ENCODE data around the gene BSCL2. TPM values are rescaled to one million over a fixed set of nuclear protein-coding genes. Genes with fewer than 3 reads are reported as not detected.

BSCL2 gene
- total and polyA plus RNA-seq, 2 of the 13 experiments (the other 11 are each of a cell fraction or from before 2014, with no cell fraction given), result 19.5 to 21.1 TPM

DNA sequence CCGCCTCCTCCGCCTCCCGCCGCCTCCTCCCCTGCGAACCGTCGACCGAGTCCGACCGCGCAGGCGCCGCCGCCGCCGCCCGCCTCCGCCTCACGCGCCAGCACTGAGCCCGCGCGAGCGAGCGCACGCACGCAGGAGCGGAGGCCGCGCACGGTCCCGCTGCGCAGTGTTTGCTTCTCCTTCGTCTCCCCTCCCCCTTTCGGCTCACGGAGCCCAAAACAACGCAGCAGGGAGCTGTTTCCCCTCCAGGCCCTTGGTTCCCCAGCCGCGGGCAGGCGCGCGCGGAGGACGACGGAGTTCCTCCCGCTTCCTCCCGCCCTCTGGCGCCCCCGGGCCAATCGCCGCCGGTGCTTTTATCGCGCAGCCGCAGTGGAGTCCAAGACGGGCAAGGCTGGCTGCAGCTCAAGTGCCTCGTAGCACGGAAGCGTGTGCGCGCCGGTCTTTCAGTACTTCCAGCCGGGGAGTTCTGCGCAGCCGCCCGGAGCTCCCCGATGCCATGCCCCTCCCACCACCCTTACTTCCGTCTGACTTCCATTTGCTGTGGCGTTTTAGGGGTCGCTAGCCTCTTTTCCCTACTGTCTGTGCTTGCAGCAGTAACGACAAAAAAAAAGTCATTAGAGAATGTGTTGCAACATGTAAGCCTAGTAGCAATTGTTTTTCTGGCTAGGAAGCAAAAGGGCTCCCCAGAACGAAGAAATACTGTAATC, 20.1 kb upstream of the BSCL2 start, which contains the start of gene HNRNPUL2 (continued):
- TF ChIP-seq NAIF1 (CRISPR knock-in tag; IDR thresholded peaks at IDR 0.05; ENCODE audit: borderline replicate concordance) (no peak), ELF1 (CRISPR knock-in tag; IDR thresholded peaks at IDR 0.05) (peak; percentile 87), MTA3 (CRISPR knock-in tag; IDR thresholded peaks at IDR 0.05) (no peak), SATB2 (CRISPR knock-in tag; IDR thresholded peaks at IDR 0.05) (peak; percentile 71; the same call in 1 of the 2 replicates), ZKSCAN1 (IDR thresholded peaks at IDR 0.05; ENCODE audit: low read length) (no peak), ZNF263 (CRISPR knock-in tag; IDR thresholded peaks at IDR 0.05) (no peak; the same call in none of the 2 replicates), ATM (IDR thresholded peaks at IDR 0.05; ENCODE audit: borderline replicate concordance) (no peak), U2AF1 (optimal IDR thresholded peaks at IDR 0.05; ENCODE audit: low read depth, low read length) (no peak), SYNCRIP (IDR thresholded peaks at IDR 0.05; ENCODE audit: insufficient read depth, low read depth, low read length) (no peak), STAG1 (CRISPR knock-in tag; IDR thresholded peaks at IDR 0.05) (no peak), ZNF121 (CRISPR knock-in tag; IDR thresholded peaks at IDR 0.05) (0 out of 2 replicates have a peak, but pooled peaks have one; percentile 54), NR2C2 (CRISPR knock-in tag; IDR thresholded peaks at IDR 0.05; ENCODE audit: borderline replicate concordance) (peak; percentile 70), ZNF34 (CRISPR knock-in tag; IDR thresholded peaks at IDR 0.05; ENCODE audit: borderline replicate concordance) (peak; percentile 72; the same call in 1 of the 2 replicates), HDAC6 (IDR thresholded peaks at IDR 0.05; ENCODE audit: low read depth, low read length) (no peak), ZNF777 (CRISPR knock-in tag; IDR thresholded peaks at IDR 0.05) (peak; percentile 60; the same call in 1 of the 2 replicates), ZNF451 (CRISPR knock-in tag; IDR thresholded peaks at IDR 0.05) (peak; percentile 96; the same call in 1 of the 2 replicates), ELF4 (CRISPR knock-in tag; IDR thresholded peaks at IDR 0.05; ENCODE audit: borderline replicate concordance) (no peak; the same call in 1 of the 2 replicates), SP4 (CRISPR knock-in tag; IDR thresholded peaks at IDR 0.05) (peak; percentile 93), ZSCAN29 (CRISPR knock-in tag; conservative IDR thresholded peaks at IDR 0.05) (no peak)
- TF ChIP-seq, protein P1, sequence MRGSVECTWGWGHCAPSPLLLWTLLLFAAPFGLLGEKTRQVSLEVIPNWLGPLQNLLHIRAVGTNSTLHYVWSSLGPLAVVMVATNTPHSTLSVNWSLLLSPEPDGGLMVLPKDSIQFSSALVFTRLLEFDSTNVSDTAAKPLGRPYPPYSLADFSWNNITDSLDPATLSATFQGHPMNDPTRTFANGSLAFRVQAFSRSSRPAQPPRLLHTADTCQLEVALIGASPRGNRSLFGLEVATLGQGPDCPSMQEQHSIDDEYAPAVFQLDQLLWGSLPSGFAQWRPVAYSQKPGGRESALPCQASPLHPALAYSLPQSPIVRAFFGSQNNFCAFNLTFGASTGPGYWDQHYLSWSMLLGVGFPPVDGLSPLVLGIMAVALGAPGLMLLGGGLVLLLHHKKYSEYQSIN (CRISPR knock-in tag; IDR thresholded peaks at IDR 0.05; ENCODE audit: borderline replicate concordance), result peak; percentile 68; the same call in 1 of the 2 replicates
- TF ChIP-seq, protein P2, sequence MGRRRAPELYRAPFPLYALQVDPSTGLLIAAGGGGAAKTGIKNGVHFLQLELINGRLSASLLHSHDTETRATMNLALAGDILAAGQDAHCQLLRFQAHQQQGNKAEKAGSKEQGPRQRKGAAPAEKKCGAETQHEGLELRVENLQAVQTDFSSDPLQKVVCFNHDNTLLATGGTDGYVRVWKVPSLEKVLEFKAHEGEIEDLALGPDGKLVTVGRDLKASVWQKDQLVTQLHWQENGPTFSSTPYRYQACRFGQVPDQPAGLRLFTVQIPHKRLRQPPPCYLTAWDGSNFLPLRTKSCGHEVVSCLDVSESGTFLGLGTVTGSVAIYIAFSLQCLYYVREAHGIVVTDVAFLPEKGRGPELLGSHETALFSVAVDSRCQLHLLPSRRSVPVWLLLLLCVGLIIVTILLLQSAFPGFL (CRISPR knock-in tag; IDR thresholded peaks at IDR 0.05), result peak; percentile 78; the same call in 1 of the 2 replicates
- TF ChIP-seq, protein P3, sequence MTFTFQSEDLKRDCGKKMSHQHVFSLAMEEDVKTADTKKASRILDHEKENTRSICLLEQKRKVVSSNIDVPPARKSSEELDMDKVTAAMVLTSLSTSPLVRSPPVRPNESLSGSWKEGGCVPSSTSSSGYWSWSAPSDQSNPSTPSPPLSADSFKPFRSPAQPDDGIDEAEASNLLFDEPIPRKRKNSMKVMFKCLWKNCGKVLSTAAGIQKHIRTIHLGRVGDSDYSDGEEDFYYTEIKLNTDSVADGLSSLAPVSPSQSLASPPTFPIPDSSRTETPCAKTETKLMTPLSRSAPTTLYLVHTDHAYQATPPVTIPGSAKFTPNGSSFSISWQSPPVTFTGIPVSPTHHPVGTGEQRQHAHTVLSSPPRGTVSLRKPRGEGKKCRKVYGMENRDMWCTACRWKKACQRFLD (CRISPR knock-in tag; IDR thresholded peaks at IDR 0.05; ENCODE audit: borderline replicate concordance), result no peak; the same call in 1 of the 2 replicates
- TF ChIP-seq, protein P4, sequence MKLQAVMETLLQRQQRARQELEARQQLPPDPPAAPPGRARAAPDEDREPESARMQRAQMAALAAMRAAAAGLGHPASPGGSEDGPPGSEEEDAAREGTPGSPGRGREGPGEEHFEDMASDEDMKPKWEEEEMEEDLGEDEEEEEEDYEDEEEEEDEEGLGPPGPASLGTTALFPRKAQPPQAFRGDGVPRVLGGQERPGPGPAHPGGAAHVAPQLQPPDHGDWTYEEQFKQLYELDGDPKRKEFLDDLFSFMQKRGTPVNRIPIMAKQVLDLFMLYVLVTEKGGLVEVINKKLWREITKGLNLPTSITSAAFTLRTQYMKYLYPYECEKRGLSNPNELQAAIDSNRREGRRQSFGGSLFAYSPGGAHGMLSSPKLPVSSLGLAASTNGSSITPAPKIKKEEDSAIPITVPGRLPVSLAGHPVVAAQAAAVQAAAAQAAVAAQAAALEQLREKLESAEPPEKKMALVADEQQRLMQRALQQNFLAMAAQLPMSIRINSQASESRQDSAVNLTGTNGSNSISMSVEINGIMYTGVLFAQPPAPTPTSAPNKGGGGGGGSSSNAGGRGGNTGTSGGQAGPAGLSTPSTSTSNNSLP (IDR thresholded peaks at IDR 0.05; ENCODE audit: low read depth, low read length), result no peak
- TF ChIP-seq, protein P5, sequence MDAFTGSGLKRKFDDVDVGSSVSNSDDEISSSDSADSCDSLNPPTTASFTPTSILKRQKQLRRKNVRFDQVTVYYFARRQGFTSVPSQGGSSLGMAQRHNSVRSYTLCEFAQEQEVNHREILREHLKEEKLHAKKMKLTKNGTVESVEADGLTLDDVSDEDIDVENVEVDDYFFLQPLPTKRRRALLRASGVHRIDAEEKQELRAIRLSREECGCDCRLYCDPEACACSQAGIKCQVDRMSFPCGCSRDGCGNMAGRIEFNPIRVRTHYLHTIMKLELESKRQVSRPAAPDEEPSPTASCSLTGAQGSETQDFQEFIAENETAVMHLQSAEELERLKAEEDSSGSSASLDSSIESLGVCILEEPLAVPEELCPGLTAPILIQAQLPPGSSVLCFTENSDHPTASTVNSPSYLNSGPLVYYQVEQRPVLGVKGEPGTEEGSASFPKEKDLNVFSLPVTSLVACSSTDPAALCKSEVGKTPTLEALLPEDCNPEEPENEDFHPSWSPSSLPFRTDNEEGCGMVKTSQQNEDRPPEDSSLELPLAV (CRISPR knock-in tag; conservative IDR thresholded peaks at IDR 0.05; ENCODE audit: low read depth), result peak; percentile 52; the same call in 1 of the 2 replicates

All from HepG2 (cell line).